Gastrocnemius medialis (tissue), 4 donors: ENCODE results near the gene CRHR1. TPM values are rescaled to one million over a fixed set of nuclear protein-coding genes. Genes with fewer than 3 reads are reported as not detected.

Experiments
- ATAC-seq, 2 donors: fragments of 150-250 bp; one replicate each; pipeline ENCODE4 v1.9.1; 2016
- DNase-seq, 2 donors: peaks; one replicate each; pipeline ENCODE4 v3.0.0-alpha.2; 2019
- H3K27ac ChIP-seq, 4 donors: fragments of 200-600 bp; sonication (generic); 1 replicate in 1 of 4; 2 replicates in 3 of 4; pipeline ENCODE4 v1.5.1; 2016 to 2018; ENCODE audit warnings: mild to moderate bottlenecking in 2 of 4, moderate library complexity in 1 of 4
- H3K27me3 ChIP-seq, 3 donors: fragments of 200-600 bp; sonication (generic) in 2 of 3; 1 replicate in 1 of 3; 2 replicates in 2 of 3; pipeline versions ENCODE4 v1.5.1 to v1.6.0; 2016 to 2019; ENCODE audit warnings: mild to moderate bottlenecking in 1 of 3, moderate library complexity in 1 of 3
- H3K36me3 ChIP-seq, 2 donors: fragments of 200-600 bp; sonication (generic) in 1 of 2; one replicate each; pipeline ENCODE4 v1.5.1; 2017 to 2018
- H3K4me1 ChIP-seq, 2 donors: fragments of 200-600 bp; sonication (generic) in 1 of 2; one replicate each; pipeline ENCODE4 v1.5.1; 2016 to 2017; ENCODE audit warnings: mild to moderate bottlenecking in 2 of 2
- H3K4me3 ChIP-seq, 4 donors: fragments of 200-600 bp; sonication (generic) in 3 of 4; 1 replicate in 1 of 4; 2 replicates in 3 of 4; pipeline ENCODE4 v1.5.1; 2016 to 2019; ENCODE audit warnings: mild to moderate bottlenecking in 2 of 4
- H3K9me3 ChIP-seq, 3 donors: fragments of 200-600 bp; sonication (generic) in 2 of 3; 1 replicate in 1 of 3; 2 replicates in 2 of 3; pipeline ENCODE4 v1.5.1; 2016 to 2019
- CTCF ChIP-seq, 5 experiments: fragments of 450-650 bp in 3 of 5; fragments of 200-600 bp in 2 of 5; sonication (generic) in 2 of 5; IDR thresholded peaks in 4 of 5; conservative IDR thresholded peaks in 1 of 5; 1 replicate in 4 of 5; 2 replicates in 1 of 5; pipeline ENCODE4 v1.5.1; 2016 to 2019; ENCODE audit warnings: antibody characterized with exemption in 5 of 5, mild to moderate bottlenecking in 3 of 5, moderate library complexity in 3 of 5
- POLR2A ChIP-seq, 2 donors: fragments of 450-650 bp; IDR thresholded peaks; one replicate each; pipeline ENCODE4 v1.6.1; 2017; ENCODE audit warnings: antibody characterized with exemption in 2 of 2, mild to moderate bottlenecking in 2 of 2, moderate library complexity in 2 of 2
- in situ Hi-C, 4 donors: fragments of 200-750 bp; cut with MboI; loops; one replicate each; pipeline versions ENCODE4 v1.15.0 to v1.8.0; 2017; ENCODE audit warnings: low sequenced_read_pairs in 4 of 4
- intact Hi-C: fragments of 100-400 bp; cut with DNase I; formaldehyde crosslinking; loops from one replicate; pipeline ENCODE4 v1.15.1; 2023; ENCODE audit warnings: low total_unique reads
- total RNA-seq, 4 donors: library from RNA; depleted of rRNA; stranded (reverse); fragments of >200 nt; gene quantifications; one replicate each; pipeline versions ENCODE4 v1.1.0 to v1.2.3, GENCODE V29; 2016

CRHR1 gene
- total RNA-seq, 4 donors from 2014 or later, result not detected

GRCh38 chr17:45844695-45845375 is 60.7 kb downstream of the CRHR1 start, which contains the start of gene SPPL2C:
TSS of gene SPPL2C (plus strand) at chr17:45844881. CDS start at chr17:45844907, 26 bp downstream.
- no peak within 1 kb of the TSS for H3K27ac ChIP-seq
- ATAC-seq, result no peak
- in situ Hi-C loops (loop anchor here in 1 of 4 donors (25.0 kb wide), 1 partner anchor 633 kb away; the partner anchor contains the start of gene FMNL1), intact Hi-C loops (no loop called here)
- no peak for DNase-seq
- TF ChIP-seq CTCF (IDR thresholded peaks at IDR 0.05 in 4 of 5, conservative IDR thresholded peaks at IDR 0.05 in 1 of 5), result no peak
- no peak for TF ChIP-seq POLR2A (IDR thresholded peaks at IDR 0.05)
- peaks cover 0 to 4% of the 10 kb centered on the region in 2 donors for H3K4me1 ChIP-seq
- H3K9me3 ChIP-seq, result no peaks in the 10 kb centered on the region
- no peaks in the 10 kb centered on the region for H3K36me3 ChIP-seq
- H3K27me3 ChIP-seq, result no peaks in the 10 kb centered on the region
- H3K4me3 ChIP-seq, result no peak within 1 kb of the TSS

- Histone ChIP-seq H3K9me3 (no peaks in the 10 kb centered on the region), H3K4me3 (no peak overlapping the region), H3K36me3 (no peaks in the 10 kb centered on the region), H3K4me1 (peaks cover 0 to 4% of the 10 kb centered on the region in 2 donors), H3K27me3 (no peaks in the 10 kb centered on the region), H3K27ac (no peak overlapping the region)
- ATAC-seq (no peak), DNase-seq (no peak)
- no peak for TF ChIP-seq CTCF (IDR thresholded peaks at IDR 0.05 in 4 of 5, conservative IDR thresholded peaks at IDR 0.05 in 1 of 5)
- no peak for TF ChIP-seq POLR2A (IDR thresholded peaks at IDR 0.05)
- in situ Hi-C loops (loop anchor here in 1 of 4 donors (25.0 kb wide), 1 partner anchor 633 kb away; the partner anchor contains the start of gene FMNL1), intact Hi-C loops (no loop called here)
Measured at GRCh38 chr17:45845376-45846185, 61.5 kb downstream of the CRHR1 start.

- intact Hi-C loops (no loop called here), in situ Hi-C loops (loop anchor here in 1 of 4 donors (25.0 kb wide), 1 partner anchor 634 kb away; the partner anchor contains the start of gene FMNL1)
- Histone ChIP-seq H3K4me3 (no peak overlapping the region), H3K36me3 (no peaks in the 10 kb centered on the region), H3K4me1 (peaks cover 0 to 4% of the 10 kb centered on the region in 2 donors), H3K9me3 (no peaks in the 10 kb centered on the region), H3K27me3 (no peaks in the 10 kb centered on the region), H3K27ac (no peak overlapping the region)
- DNase-seq, result no peak
- no peak for ATAC-seq
- no peak for TF ChIP-seq CTCF (IDR thresholded peaks at IDR 0.05 in 4 of 5, conservative IDR thresholded peaks at IDR 0.05 in 1 of 5)
- TF ChIP-seq POLR2A (IDR thresholded peaks at IDR 0.05), result no peak
Measured at GRCh38 chr17:45846223-45846622, 62.1 kb downstream of the CRHR1 start.

GRCh38 chr17:45846646-45847045 is 62.5 kb downstream of the CRHR1 start:
- Histone ChIP-seq H3K27ac (no peak overlapping the region), H3K27me3 (no peaks in the 10 kb centered on the region), H3K4me1 (peaks cover 0 to 4% of the 10 kb centered on the region in 2 donors), H3K36me3 (no peaks in the 10 kb centered on the region), H3K9me3 (no peaks in the 10 kb centered on the region), H3K4me3 (no peak overlapping the region)
- ATAC-seq (no peak), DNase-seq (no peak)
- in situ Hi-C loops, result loop anchor here in 1 of 4 donors (25.0 kb wide), 1 partner anchor 634 kb away; the partner anchor contains the start of gene FMNL1
- intact Hi-C loops, result no loop called here
- no peak for TF ChIP-seq CTCF (IDR thresholded peaks at IDR 0.05 in 4 of 5, conservative IDR thresholded peaks at IDR 0.05 in 1 of 5)
- no peak for TF ChIP-seq POLR2A (IDR thresholded peaks at IDR 0.05)
